GM10266 (cell line): Measurements from ENCODE around the gene DGKH.

Experiments used
- DNase-seq: peaks from one replicate; pipeline ENCODE4 v3.0.0; 2012; ENCODE audit errors: extremely low spot score
- TF ChIP-seq, protein P1 (sequence below): IDR thresholded peaks from 2 replicates; pipeline ENCODE4 v1.5.1; 2012; ENCODE audit warnings: mild to moderate bottlenecking, low read depth; ENCODE audit not compliant: control insufficient read depth, insufficient read depth; ENCODE audit errors: missing control alignments

The DGKH gene

DNA sequence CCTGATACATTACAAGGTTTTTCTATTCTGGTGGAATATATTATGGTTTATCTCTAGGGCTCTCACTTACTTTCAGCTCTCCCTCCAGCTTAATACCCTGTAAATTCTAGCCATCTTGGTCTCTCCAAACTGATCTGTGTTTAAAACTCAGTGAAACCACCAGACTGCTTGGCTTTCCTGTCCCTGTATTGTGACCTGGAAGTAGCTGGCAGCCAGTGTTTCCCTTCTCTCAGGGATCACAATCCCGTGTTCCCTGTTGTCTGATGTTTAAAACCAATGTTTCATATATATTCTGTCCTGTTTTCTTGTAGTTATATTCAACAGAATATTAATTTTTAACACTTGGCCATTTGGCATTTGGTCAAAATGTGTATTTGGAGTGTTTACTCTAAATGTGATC is 231.5 kb downstream of the DGKH start:
- TF ChIP-seq, protein P1, sequence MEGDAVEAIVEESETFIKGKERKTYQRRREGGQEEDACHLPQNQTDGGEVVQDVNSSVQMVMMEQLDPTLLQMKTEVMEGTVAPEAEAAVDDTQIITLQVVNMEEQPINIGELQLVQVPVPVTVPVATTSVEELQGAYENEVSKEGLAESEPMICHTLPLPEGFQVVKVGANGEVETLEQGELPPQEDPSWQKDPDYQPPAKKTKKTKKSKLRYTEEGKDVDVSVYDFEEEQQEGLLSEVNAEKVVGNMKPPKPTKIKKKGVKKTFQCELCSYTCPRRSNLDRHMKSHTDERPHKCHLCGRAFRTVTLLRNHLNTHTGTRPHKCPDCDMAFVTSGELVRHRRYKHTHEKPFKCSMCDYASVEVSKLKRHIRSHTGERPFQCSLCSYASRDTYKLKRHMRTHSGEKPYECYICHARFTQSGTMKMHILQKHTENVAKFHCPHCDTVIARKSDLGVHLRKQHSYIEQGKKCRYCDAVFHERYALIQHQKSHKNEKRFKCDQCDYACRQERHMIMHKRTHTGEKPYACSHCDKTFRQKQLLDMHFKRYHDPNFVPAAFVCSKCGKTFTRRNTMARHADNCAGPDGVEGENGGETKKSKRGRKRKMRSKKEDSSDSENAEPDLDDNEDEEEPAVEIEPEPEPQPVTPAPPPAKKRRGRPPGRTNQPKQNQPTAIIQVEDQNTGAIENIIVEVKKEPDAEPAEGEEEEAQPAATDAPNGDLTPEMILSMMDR, result no peak
- no peak for DNase-seq

DNA sequence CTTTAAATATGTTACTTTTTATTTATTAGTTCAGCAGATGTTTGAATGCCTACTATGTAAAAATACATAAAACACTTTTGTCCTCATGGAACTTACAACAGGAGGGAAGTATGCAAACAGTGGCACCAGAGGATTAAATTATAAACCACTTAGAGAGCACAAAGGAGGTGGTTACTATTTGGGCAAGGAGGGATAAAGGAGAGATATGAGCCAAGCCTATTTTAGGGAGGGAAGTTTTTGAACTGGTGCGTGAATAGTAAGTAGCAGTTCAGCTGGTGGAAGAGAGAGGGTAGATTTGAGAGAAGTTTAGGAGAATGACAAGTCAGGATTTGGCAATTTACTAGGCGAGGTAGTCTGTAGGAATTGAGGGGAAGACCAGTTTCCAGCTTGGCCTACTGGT is 232.1 kb downstream of the DGKH start:
- DNase-seq, result no peak
- TF ChIP-seq, protein P1, result no peak

DNA sequence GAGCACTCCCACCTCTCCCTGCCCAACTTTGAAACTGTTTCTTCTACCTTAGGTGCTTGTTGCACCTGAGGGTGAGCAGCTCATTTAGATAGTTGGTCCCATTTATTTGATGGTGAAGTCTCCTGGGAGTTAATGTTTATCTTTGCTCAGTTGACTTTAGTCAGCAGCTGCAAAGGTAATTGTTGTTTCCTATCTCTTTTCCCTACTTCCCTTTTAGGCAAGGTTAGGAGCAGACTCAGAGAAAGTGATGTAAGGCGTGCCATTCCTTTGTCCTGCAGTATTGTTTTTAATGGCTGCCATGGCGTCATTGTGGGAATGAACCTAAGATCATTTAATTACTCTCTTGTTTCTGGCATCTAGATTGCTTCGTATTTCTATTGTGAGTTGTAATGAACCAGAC is 235.1 kb downstream of the DGKH start:
- TF ChIP-seq, protein P1, result no peak

DNA sequence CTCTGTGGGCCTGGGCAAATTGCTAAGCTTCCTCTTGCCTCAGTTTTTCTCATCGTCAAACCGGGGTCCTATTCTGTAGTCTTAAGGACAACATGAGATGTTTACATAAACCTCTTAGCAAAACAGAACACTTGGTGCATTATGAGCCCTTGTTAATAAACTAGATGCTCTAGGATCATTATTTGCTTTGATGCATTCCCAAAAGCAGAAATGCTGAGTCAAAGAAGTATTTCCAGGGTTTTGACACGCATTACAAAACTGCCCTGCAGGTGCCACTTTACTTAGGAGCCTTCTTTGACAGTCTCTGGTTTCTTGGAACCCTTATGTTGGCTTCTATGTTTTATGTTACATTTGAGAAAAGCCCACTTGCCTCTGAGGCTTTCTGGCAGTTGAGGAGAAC is 235.6 kb downstream of the DGKH start:
- DNase-seq, result no peak
- TF ChIP-seq, protein P1, result no peak

More for the DNA sequence above, 235.1 kb downstream of the DGKH start:
- no peak for DNase-seq
